H1 (cell line): ENCODE measurements around the gene CXCR5. TPM values are rescaled to one million over a fixed set of nuclear protein-coding genes. Genes with fewer than 3 reads are reported as not detected.

Source experiments
- CHD2 ChIP-seq: IDR thresholded peaks from 2 replicates; pipeline ENCODE4 v1.6.1; 2012; ENCODE audit warnings: low read length, improper control_type of control experiment
- CTBP2 ChIP-seq: IDR thresholded peaks from 2 replicates; pipeline ENCODE4 v1.7.0; 2011; ENCODE audit warnings: borderline replicate concordance, mild to moderate bottlenecking, moderate library complexity, mixed read lengths, low read length; ENCODE audit not compliant: insufficient read depth, insufficient read length
- RNF2 ChIP-seq: fragments of 200-900, 300-1000 bp; sonication (generic); IDR thresholded peaks from 2 replicates; pipeline ENCODE4 v1.7.1; 2016; ENCODE audit warnings: borderline replicate concordance, low read depth, mild to moderate bottlenecking, antibody characterized with exemption, low read length; ENCODE audit not compliant: poor library complexity, severe bottlenecking; ENCODE audit errors: missing control alignments
- SP4 ChIP-seq: IDR thresholded peaks from 2 replicates; pipeline ENCODE4 v1.6.1; 2012; ENCODE audit warnings: low read length, inconsistent platforms
- SRF ChIP-seq: IDR thresholded peaks from 2 replicates; pipeline ENCODE4 v1.6.1; 2011; ENCODE audit warnings: mild to moderate bottlenecking, low read depth, low read length, moderate library complexity
- TCF12 ChIP-seq: IDR thresholded peaks from 2 replicates; pipeline ENCODE4 v1.6.1; 2011; ENCODE audit warnings: low read depth, mild to moderate bottlenecking, low read length
- polyA plus RNA-seq, 7 experiments: library from polyadenylated mRNA; depleted of rRNA in 3 of 7; stranded (reverse) in 5 of 7; unstranded in 2 of 7; fragments of >200 nt in 5 of 7; fragments of 200-250 nt in 2 of 7; gene quantifications; 1 replicate in 5 of 7; 2 replicates in 1 of 7; 4 replicates in 1 of 7; pipeline versions ENCODE4 v1.2.1 to v1.2.3, GENCODE V29; 2011 to 2013; ENCODE audit warnings: missing spikeins in 2 of 7, mixed read lengths in 2 of 7
- total RNA-seq: library from RNA; stranded (reverse); fragmentation: NEBNext Ultra II Directional; extraction: Animal tissue kit (Norgen Biotek cat#: 25700); gene quantifications from 2 replicates; pipeline ENCODE4 v1.2.1, GENCODE V29; 2021
- TF ChIP-seq, protein P1 (sequence below): IDR thresholded peaks from 2 replicates; pipeline ENCODE4 v1.6.1; 2012; ENCODE audit warnings: inconsistent platforms
- TF ChIP-seq, protein P2 (sequence below): IDR thresholded peaks from 2 replicates; pipeline ENCODE4 v1.6.1; 2012; ENCODE audit warnings: inconsistent platforms
- TF ChIP-seq, protein P3 (sequence below): fragments of 300-600 bp; sonication (generic); IDR thresholded peaks from 2 replicates; pipeline ENCODE4 v1.7.1; 2012; ENCODE audit warnings: low read length, moderate library complexity, mild to moderate bottlenecking, inconsistent platforms; ENCODE audit not compliant: insufficient replicate concordance

Gene CXCR5
- total and polyA plus RNA-seq, 2 of the 8 experiments (the other 6 are each of a cell fraction or from before 2014, with no cell fraction given): not detected

DNA sequence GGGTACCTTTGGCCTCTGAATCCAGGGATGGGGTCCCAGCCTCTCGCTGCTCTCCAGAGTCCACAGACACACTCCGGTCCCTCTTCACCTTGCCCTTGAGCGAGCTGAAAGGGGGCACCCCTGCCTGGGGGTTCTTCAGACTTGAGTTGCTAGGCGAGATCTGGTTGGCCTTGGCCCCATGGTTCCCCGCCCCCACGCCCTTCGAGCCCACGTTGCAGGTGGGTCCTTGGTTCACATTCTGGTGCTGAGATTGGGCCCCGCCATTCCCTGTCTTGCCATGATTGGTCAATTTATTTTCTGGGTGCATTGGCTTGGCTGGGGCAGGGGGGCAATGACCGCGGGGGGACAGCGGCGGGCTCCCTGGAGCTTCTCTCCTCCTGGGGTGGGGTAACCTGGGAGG lies 24.6 kb downstream of the CXCR5 start (continued):
- TF ChIP-seq SP4 (no peak), CHD2 (no peak), RNF2 (no peak), CTBP2 (no peak), TCF12 (no peak), SRF (no peak)
- TF ChIP-seq, protein P1, sequence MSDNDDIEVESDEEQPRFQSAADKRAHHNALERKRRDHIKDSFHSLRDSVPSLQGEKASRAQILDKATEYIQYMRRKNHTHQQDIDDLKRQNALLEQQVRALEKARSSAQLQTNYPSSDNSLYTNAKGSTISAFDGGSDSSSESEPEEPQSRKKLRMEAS: no peak
- TF ChIP-seq, protein P2, sequence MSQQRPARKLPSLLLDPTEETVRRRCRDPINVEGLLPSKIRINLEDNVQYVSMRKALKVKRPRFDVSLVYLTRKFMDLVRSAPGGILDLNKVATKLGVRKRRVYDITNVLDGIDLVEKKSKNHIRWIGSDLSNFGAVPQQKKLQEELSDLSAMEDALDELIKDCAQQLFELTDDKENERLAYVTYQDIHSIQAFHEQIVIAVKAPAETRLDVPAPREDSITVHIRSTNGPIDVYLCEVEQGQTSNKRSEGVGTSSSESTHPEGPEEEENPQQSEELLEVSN: no peak
- TF ChIP-seq, protein P3, sequence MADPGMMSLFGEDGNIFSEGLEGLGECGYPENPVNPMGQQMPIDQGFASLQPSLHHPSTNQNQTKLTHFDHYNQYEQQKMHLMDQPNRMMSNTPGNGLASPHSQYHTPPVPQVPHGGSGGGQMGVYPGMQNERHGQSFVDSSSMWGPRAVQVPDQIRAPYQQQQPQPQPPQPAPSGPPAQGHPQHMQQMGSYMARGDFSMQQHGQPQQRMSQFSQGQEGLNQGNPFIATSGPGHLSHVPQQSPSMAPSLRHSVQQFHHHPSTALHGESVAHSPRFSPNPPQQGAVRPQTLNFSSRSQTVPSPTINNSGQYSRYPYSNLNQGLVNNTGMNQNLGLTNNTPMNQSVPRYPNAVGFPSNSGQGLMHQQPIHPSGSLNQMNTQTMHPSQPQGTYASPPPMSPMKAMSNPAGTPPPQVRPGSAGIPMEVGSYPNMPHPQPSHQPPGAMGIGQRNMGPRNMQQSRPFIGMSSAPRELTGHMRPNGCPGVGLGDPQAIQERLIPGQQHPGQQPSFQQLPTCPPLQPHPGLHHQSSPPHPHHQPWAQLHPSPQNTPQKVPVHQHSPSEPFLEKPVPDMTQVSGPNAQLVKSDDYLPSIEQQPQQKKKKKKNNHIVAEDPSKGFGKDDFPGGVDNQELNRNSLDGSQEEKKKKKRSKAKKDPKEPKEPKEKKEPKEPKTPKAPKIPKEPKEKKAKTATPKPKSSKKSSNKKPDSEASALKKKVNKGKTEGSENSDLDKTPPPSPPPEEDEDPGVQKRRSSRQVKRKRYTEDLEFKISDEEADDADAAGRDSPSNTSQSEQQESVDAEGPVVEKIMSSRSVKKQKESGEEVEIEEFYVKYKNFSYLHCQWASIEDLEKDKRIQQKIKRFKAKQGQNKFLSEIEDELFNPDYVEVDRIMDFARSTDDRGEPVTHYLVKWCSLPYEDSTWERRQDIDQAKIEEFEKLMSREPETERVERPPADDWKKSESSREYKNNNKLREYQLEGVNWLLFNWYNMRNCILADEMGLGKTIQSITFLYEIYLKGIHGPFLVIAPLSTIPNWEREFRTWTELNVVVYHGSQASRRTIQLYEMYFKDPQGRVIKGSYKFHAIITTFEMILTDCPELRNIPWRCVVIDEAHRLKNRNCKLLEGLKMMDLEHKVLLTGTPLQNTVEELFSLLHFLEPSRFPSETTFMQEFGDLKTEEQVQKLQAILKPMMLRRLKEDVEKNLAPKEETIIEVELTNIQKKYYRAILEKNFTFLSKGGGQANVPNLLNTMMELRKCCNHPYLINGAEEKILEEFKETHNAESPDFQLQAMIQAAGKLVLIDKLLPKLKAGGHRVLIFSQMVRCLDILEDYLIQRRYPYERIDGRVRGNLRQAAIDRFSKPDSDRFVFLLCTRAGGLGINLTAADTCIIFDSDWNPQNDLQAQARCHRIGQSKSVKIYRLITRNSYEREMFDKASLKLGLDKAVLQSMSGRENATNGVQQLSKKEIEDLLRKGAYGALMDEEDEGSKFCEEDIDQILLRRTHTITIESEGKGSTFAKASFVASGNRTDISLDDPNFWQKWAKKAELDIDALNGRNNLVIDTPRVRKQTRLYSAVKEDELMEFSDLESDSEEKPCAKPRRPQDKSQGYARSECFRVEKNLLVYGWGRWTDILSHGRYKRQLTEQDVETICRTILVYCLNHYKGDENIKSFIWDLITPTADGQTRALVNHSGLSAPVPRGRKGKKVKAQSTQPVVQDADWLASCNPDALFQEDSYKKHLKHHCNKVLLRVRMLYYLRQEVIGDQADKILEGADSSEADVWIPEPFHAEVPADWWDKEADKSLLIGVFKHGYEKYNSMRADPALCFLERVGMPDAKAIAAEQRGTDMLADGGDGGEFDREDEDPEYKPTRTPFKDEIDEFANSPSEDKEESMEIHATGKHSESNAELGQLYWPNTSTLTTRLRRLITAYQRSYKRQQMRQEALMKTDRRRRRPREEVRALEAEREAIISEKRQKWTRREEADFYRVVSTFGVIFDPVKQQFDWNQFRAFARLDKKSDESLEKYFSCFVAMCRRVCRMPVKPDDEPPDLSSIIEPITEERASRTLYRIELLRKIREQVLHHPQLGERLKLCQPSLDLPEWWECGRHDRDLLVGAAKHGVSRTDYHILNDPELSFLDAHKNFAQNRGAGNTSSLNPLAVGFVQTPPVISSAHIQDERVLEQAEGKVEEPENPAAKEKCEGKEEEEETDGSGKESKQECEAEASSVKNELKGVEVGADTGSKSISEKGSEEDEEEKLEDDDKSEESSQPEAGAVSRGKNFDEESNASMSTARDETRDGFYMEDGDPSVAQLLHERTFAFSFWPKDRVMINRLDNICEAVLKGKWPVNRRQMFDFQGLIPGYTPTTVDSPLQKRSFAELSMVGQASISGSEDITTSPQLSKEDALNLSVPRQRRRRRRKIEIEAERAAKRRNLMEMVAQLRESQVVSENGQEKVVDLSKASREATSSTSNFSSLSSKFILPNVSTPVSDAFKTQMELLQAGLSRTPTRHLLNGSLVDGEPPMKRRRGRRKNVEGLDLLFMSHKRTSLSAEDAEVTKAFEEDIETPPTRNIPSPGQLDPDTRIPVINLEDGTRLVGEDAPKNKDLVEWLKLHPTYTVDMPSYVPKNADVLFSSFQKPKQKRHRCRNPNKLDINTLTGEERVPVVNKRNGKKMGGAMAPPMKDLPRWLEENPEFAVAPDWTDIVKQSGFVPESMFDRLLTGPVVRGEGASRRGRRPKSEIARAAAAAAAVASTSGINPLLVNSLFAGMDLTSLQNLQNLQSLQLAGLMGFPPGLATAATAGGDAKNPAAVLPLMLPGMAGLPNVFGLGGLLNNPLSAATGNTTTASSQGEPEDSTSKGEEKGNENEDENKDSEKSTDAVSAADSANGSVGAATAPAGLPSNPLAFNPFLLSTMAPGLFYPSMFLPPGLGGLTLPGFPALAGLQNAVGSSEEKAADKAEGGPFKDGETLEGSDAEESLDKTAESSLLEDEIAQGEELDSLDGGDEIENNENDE: no peak
